Peyer's patch (tissue), 4 donors: Measurements from ENCODE around the gene MCF2L. TPM values are rescaled to one million over a fixed set of nuclear protein-coding genes. Genes with fewer than 3 reads are reported as not detected.

Experiments used
- DNase-seq, 3 donors: peaks; one replicate each; pipeline ENCODE4 v3.0.0-alpha.2; 2017 to 2019
- H3K27ac ChIP-seq, 4 donors: fragments of 200-600 bp; sonication (generic); one replicate each; pipeline ENCODE4 v1.5.1; 2016 to 2019
- H3K27me3 ChIP-seq, 2 donors: fragments of 200-600 bp; sonication (generic); one replicate each; pipeline ENCODE4 v1.5.1; 2019
- H3K36me3 ChIP-seq, 3 donors: fragments of 200-600 bp; sonication (generic); one replicate each; pipeline ENCODE4 v1.5.1; 2016 to 2019
- H3K4me1 ChIP-seq, 4 donors: fragments of 200-600 bp; sonication (generic); one replicate each; pipeline ENCODE4 v1.5.1; 2016 to 2019
- H3K4me3 ChIP-seq, 4 donors: fragments of 200-600 bp; sonication (generic); 1 replicate in 3 of 4; 2 replicates in 1 of 4; pipeline ENCODE4 v1.5.1; 2016 to 2019; ENCODE audit warnings: mild to moderate bottlenecking in 1 of 4
- H3K9me3 ChIP-seq, 4 donors: fragments of 200-600 bp; sonication (generic); one replicate each; pipeline ENCODE4 v1.5.1; 2016 to 2019; ENCODE audit warnings: mild to moderate bottlenecking in 1 of 4
- CTCF ChIP-seq, 6 experiments: fragments of 450-650 bp in 4 of 6; fragments of 200-600 bp in 2 of 6; sonication (generic) in 1 of 6; IDR thresholded peaks; one replicate each; pipeline ENCODE4 v1.5.1; 2017 to 2019; ENCODE audit warnings: antibody characterized with exemption in 6 of 6, mild to moderate bottlenecking in 3 of 6, moderate library complexity in 1 of 6
- POLR2A ChIP-seq, 2 donors: fragments of 450-650 bp; IDR thresholded peaks; one replicate each; pipeline ENCODE4 v1.5.1; 2017; ENCODE audit warnings: antibody characterized with exemption in 2 of 2, mild to moderate bottlenecking in 2 of 2, moderate library complexity in 2 of 2
- total RNA-seq, 4 donors: library from RNA; depleted of rRNA; stranded (reverse); fragments of >200 nt; gene quantifications; one replicate each; pipeline ENCODE4 v1.1.0, GENCODE V29; 2016

MCF2L gene
- total RNA-seq, 4 donors from 2014 or later: 81.4 to 165 (median 149) TPM

GRCh38 chr13:113121183-113121927 is 152.3 kb downstream of the MCF2L start:
- DNase-seq: peak in 1 of 3 donors; percentile 36
- Histone ChIP-seq H3K4me1 (peaks cover 0 to 5% (median 0%) of the 10 kb centered on the region in 4 donors), H3K27me3 (no peaks in the 10 kb centered on the region), H3K9me3 (no peaks in the 10 kb centered on the region), H3K36me3 (no peaks in the 10 kb centered on the region), H3K27ac (no peak overlapping the region), H3K4me3 (no peak overlapping the region)
- TF ChIP-seq CTCF (IDR thresholded peaks at IDR 0.05): no peak
- no peak for TF ChIP-seq POLR2A (IDR thresholded peaks at IDR 0.05)

GRCh38 chr13:113121928-113122471 is 153.0 kb downstream of the MCF2L start:
- DNase-seq: peak in 2 of 3 donors; percentile 30 to 44
- TF ChIP-seq CTCF (IDR thresholded peaks at IDR 0.05) (no peak), POLR2A (IDR thresholded peaks at IDR 0.05) (no peak)
- Histone ChIP-seq H3K4me1 (peaks cover 0 to 5% (median 0%) of the 10 kb centered on the region in 4 donors), H3K36me3 (no peaks in the 10 kb centered on the region), H3K27ac (peak overlapping the region in 2 of 4 donors; percentile 44 to 55), H3K9me3 (no peaks in the 10 kb centered on the region), H3K27me3 (no peaks in the 10 kb centered on the region), H3K4me3 (no peak overlapping the region)

GRCh38 chr13:113122550-113123225 is 153.7 kb downstream of the MCF2L start, which contains the start of gene F10:
F10 (plus strand) TSS chr13:113122799; CDS start chr13:113122856, 57 bp downstream.
- Histone ChIP-seq H3K4me3 (peak within 1 kb of the TSS in 2 of 4 donors; percentile 39 to 45), H3K36me3 (no peaks in the 10 kb centered on the region), H3K9me3 (no peaks in the 10 kb centered on the region), H3K27me3 (no peaks in the 10 kb centered on the region), H3K27ac (peak within 1 kb of the TSS in 2 of 4 donors; percentile 44 to 55), H3K4me1 (peaks cover 0 to 5% (median 0%) of the 10 kb centered on the region in 4 donors)
- peak; percentile 25 to 90 (median 89) for DNase-seq
- TF ChIP-seq CTCF (IDR thresholded peaks at IDR 0.05): peak in 3 of 6 experiments; percentile 51 to 57 (median 53)
- peak; percentile 40 to 56 for TF ChIP-seq POLR2A (IDR thresholded peaks at IDR 0.05)

- no peaks in the 10 kb centered on the region for H3K27me3 ChIP-seq
- peaks cover 0 to 5% (median 0%) of the 10 kb centered on the region in 4 donors for H3K4me1 ChIP-seq
- DNase-seq: peak in 2 of 3 donors; percentile 42 to 43
- H3K9me3 ChIP-seq: no peaks in the 10 kb centered on the region
- TF ChIP-seq POLR2A (IDR thresholded peaks at IDR 0.05) (no peak), CTCF (IDR thresholded peaks at IDR 0.05) (no peak)
- no peaks in the 10 kb centered on the region for H3K36me3 ChIP-seq
- peak overlapping the region in 2 of 4 donors; percentile 39 to 45 for H3K4me3 ChIP-seq
- peak overlapping the region in 2 of 4 donors; percentile 44 to 55 for H3K27ac ChIP-seq
Measured at GRCh38 chr13:113123226-113124201, 154.5 kb downstream of the MCF2L start.
